A172 (cell line): ENCODE measurements around the gene GCLC. TPM values are rescaled to one million over a fixed set of nuclear protein-coding genes. Genes with fewer than 3 reads are reported as not detected.
"Not testable (repeated sequence)": the region's sequence is repeated elsewhere in the genome, so short reads cannot be mapped to it uniquely, and the experiment has no call there.

Experiments used
- DNase-seq: peaks from one replicate; pipeline ENCODE4 v3.0.0-alpha.2; 2015; ENCODE audit warnings: low spot score
- total RNA-seq: library from RNA; depleted of rRNA; stranded (reverse); fragments of >200 nt; shearing (Covaris generic); gene quantifications from 2 replicates; pipeline ENCODE4 v1.2.3, GENCODE V29; 2014

Gene GCLC
- total RNA-seq, 1 experiment from 2014 or later: 14.7 TPM

- no peak for DNase-seq
These were observed 19.6 kb upstream of the GCLC start for GRCh38 chr6:53564401-53565065.

GRCh38 chr6:53556986-53557715, 12.2 kb upstream of the GCLC start:
- no peak for DNase-seq

GRCh38 chr6:53553600-53553999, 8.7 kb upstream of the GCLC start:
- not testable (repeated sequence) for DNase-seq

GRCh38 chr6:53551681-53552080, 6.8 kb upstream of the GCLC start:
- DNase-seq: not testable (repeated sequence)

GRCh38 chr6:53547811-53548496, 3.1 kb upstream of the GCLC start:
- DNase-seq: peak; percentile 88

GRCh38 chr6:53547166-53547810, 2.4 kb upstream of the GCLC start:
- no peak for DNase-seq

- no peak for DNase-seq
These were observed 1.4 kb upstream of the GCLC start for GRCh38 chr6:53546281-53546680.

GRCh38 chr6:53544217-53544469, 758 bp downstream of the GCLC start:
- DNase-seq: no peak

GRCh38 chr6:53543359-53544216, 1.3 kb downstream of the GCLC start:
- peak; percentile 22 for DNase-seq

- no peak for DNase-seq
These were observed 3.0 kb downstream of the GCLC start for GRCh38 chr6:53541900-53542299.

- DNase-seq: no peak
These were observed 4.7 kb downstream of the GCLC start for GRCh38 chr6:53540129-53540692.

GRCh38 chr6:53539561-53539960, 5.3 kb downstream of the GCLC start:
- no peak for DNase-seq

GRCh38 chr6:53536561-53536960, 8.3 kb downstream of the GCLC start:
- no peak for DNase-seq

GRCh38 chr6:53532942-53533341, 12.0 kb downstream of the GCLC start:
- no peak for DNase-seq

GRCh38 chr6:53532061-53532797, 12.7 kb downstream of the GCLC start:
- DNase-seq: no peak

GRCh38 chr6:53530780-53531386, 14.0 kb downstream of the GCLC start:
- DNase-seq: no peak

- peak; percentile 29 for DNase-seq
These were observed 14.6 kb downstream of the GCLC start for GRCh38 chr6:53530346-53530745.

GRCh38 chr6:53529324-53530036, 15.4 kb downstream of the GCLC start:
- DNase-seq: peak; percentile 1

- no peak for DNase-seq
These were observed 16.8 kb downstream of the GCLC start for GRCh38 chr6:53528107-53528506.
